Mesendoderm (in vitro differentiated cells): ENCODE measurements around the gene CCSER2.

Source experiments
- DNase-seq: peaks from one replicate; pipeline ENCODE4 v3.0.0; 2013
- H2AK5ac ChIP-seq: 2 replicates; pipeline ENCODE4 v1.6.1; 2013; ENCODE audit warnings: low read length, inconsistent platforms
- H2BK120ac ChIP-seq: 2 replicates; pipeline ENCODE4 v1.6.1; 2013; ENCODE audit warnings: low read depth, mild to moderate bottlenecking, low read length, moderate library complexity, mixed read lengths
- H2BK15ac ChIP-seq: replicated peaks from 2 replicates; pipeline ENCODE4 v1.6.1; 2013; ENCODE audit warnings: low read depth, mild to moderate bottlenecking, moderate library complexity
- H2BK5ac ChIP-seq: 2 replicates; pipeline ENCODE4 v1.6.1; 2013; ENCODE audit warnings: low read length, inconsistent platforms
- H3K18ac ChIP-seq: 2 replicates; pipeline ENCODE4 v1.6.1; 2013; ENCODE audit warnings: mild to moderate bottlenecking, low read length, mixed read lengths
- H3K23ac ChIP-seq: one replicate; pipeline ENCODE4 v1.6.1; 2013; ENCODE audit warnings: low read length
- H3K27ac ChIP-seq: 2 replicates; pipeline ENCODE4 v1.5.1; 2013; ENCODE audit warnings: low read depth, mild to moderate bottlenecking, inconsistent platforms, low read length, moderate library complexity
- H3K27me3 ChIP-seq: 2 replicates; pipeline ENCODE4 v1.6.1; 2013; ENCODE audit warnings: low read length, control low read depth, mild to moderate bottlenecking, inconsistent platforms; ENCODE audit not compliant: insufficient read depth, poor library complexity
- H3K36me3 ChIP-seq: 2 replicates; pipeline ENCODE4 v1.6.1; 2013; ENCODE audit warnings: low read length, inconsistent platforms; ENCODE audit not compliant: control insufficient read depth, insufficient read depth
- H3K4ac ChIP-seq: one replicate; pipeline ENCODE4 v1.6.1; 2013; ENCODE audit warnings: low read depth, mild to moderate bottlenecking, low read length, moderate library complexity
- H3K4me1 ChIP-seq: 2 replicates; pipeline ENCODE4 v1.6.1; 2013; ENCODE audit warnings: low read depth, low read length, inconsistent platforms; ENCODE audit not compliant: control insufficient read depth
- H3K4me2 ChIP-seq: 2 replicates; pipeline ENCODE4 v1.6.1; 2013; ENCODE audit warnings: low read length
- H3K4me3 ChIP-seq: 2 replicates; pipeline ENCODE4 v1.5.1; 2013; ENCODE audit warnings: mild to moderate bottlenecking, low read length
- H3K56ac ChIP-seq: one replicate; pipeline ENCODE4 v1.6.1; 2013; ENCODE audit warnings: low read length
- H3K79me1 ChIP-seq: 2 replicates; pipeline ENCODE4 v1.6.1; 2013; ENCODE audit warnings: low read length, inconsistent platforms
- H3K79me2 ChIP-seq: 2 replicates; pipeline ENCODE4 v1.6.1; 2013; ENCODE audit warnings: mild to moderate bottlenecking, low read length; ENCODE audit not compliant: control insufficient read depth, insufficient read depth
- H3K9ac ChIP-seq: 2 replicates; pipeline ENCODE4 v1.6.1; 2013; ENCODE audit warnings: low read length, inconsistent platforms
- H4K5ac ChIP-seq: one replicate; pipeline ENCODE4 v1.6.1; 2013; ENCODE audit warnings: low read length
- H4K8ac ChIP-seq: one replicate; pipeline ENCODE4 v1.6.1; 2013; ENCODE audit warnings: low read depth, mild to moderate bottlenecking, control low read depth, low read length, moderate library complexity
- WGBS: extraction: QIAGEN DNeasy Blood & Tissue Kit; methylation state at CpG from one replicate; pipeline ENCODE4 v1.1.7; 2013; ENCODE audit warnings: low lambda C conversion rate, missing lambda C conversion rate; ENCODE audit not compliant: insufficient coverage; ENCODE audit errors: extremely low coverage; 5-methylcytosine and 5-hydroxymethylcytosine counted together

CCSER2 gene

GRCh38 chr10:84290235-84290634 lies 38.2 kb upstream of the CCSER2 start:
- Histone ChIP-seq H3K4me1 (peaks cover 3% of the 10 kb centered on the region), H4K5ac (no peak overlapping the region), H2AK5ac (no peak overlapping the region), H3K27ac (no peak overlapping the region), H2BK5ac (no peak overlapping the region), H3K9ac (no peak overlapping the region), H3K79me2 (no peaks in the 10 kb centered on the region), H2BK120ac (no peak overlapping the region), H3K23ac (no peak overlapping the region), H3K36me3 (no peaks in the 10 kb centered on the region), H4K8ac (no peak overlapping the region), H3K4me2 (no peak overlapping the region), H3K4ac (no peak overlapping the region), H2BK15ac (no peak overlapping the region), H3K18ac (no peak overlapping the region), H3K27me3 (no peaks in the 10 kb centered on the region), H3K4me3 (no peak overlapping the region), H3K79me1 (no peaks in the 10 kb centered on the region), H3K56ac (no peak overlapping the region)
- WGBS: no CpG with 5 or more reads among the region's 3 CpGs
- no peak for DNase-seq

- Histone ChIP-seq H2AK5ac (no peak overlapping the region), H3K9ac (no peak overlapping the region), H3K79me1 (no peaks in the 10 kb centered on the region), H2BK120ac (no peak overlapping the region), H3K79me2 (no peaks in the 10 kb centered on the region), H3K27me3 (no peaks in the 10 kb centered on the region), H3K27ac (no peak overlapping the region), H3K4me2 (no peak overlapping the region), H4K5ac (no peak overlapping the region), H3K56ac (no peak overlapping the region), H3K4me1 (peaks cover 3% of the 10 kb centered on the region), H3K36me3 (no peaks in the 10 kb centered on the region), H3K4ac (no peak overlapping the region), H2BK15ac (no peak overlapping the region), H4K8ac (no peak overlapping the region), H3K18ac (no peak overlapping the region), H2BK5ac (no peak overlapping the region), H3K4me3 (no peak overlapping the region), H3K23ac (no peak overlapping the region)
- WGBS: no CpG with 5 or more reads among the region's 1 CpG
- peak; percentile 89 for DNase-seq
Observed at GRCh38 chr10:84291384-84291783, 37.0 kb upstream of the CCSER2 start.

GRCh38 chr10:84292502-84292901 lies 35.9 kb upstream of the CCSER2 start:
- Histone ChIP-seq H3K27ac (no peak overlapping the region), H3K4me1 (peaks cover 3% of the 10 kb centered on the region), H2AK5ac (no peak overlapping the region), H3K56ac (no peak overlapping the region), H3K4me3 (no peak overlapping the region), H2BK5ac (no peak overlapping the region), H3K4me2 (no peak overlapping the region), H3K23ac (no peak overlapping the region), H4K5ac (no peak overlapping the region), H3K36me3 (no peaks in the 10 kb centered on the region), H4K8ac (no peak overlapping the region), H2BK120ac (no peak overlapping the region), H3K18ac (no peak overlapping the region), H2BK15ac (no peak overlapping the region), H3K79me1 (no peaks in the 10 kb centered on the region), H3K27me3 (no peaks in the 10 kb centered on the region), H3K79me2 (no peaks in the 10 kb centered on the region), H3K4ac (no peak overlapping the region), H3K9ac (no peak overlapping the region)
- no CpG with 5 or more reads among the region's 2 CpGs for WGBS
- no peak for DNase-seq

DNA sequence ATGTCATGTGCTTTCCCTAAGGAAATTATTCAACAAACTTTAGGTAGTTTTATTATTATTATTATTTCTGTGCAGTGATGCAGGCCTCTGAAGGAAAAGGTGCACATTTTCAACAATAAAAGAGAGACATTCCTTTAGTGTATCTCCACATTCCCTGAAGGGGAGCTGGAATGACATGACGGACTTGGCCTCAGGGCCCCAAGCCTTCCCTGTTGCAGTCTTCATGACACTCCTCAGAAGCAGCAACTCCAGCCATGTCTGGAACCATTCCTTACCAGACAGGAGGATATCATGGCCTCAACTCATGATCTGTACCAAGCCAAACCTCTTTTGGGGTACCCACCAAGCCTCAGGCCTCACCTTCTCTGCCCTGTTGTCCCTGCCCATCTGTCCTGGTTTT lies 35.2 kb upstream of the CCSER2 start:
- H3K27ac ChIP-seq: no peak overlapping the region
- H3K4me2 ChIP-seq: no peak overlapping the region
- no peak overlapping the region for H4K8ac ChIP-seq
- WGBS: no CpG with 5 or more reads among the region's 1 CpG
- no peak overlapping the region for H2BK5ac ChIP-seq
- no peaks in the 10 kb centered on the region for H3K79me1 ChIP-seq
- H3K36me3 ChIP-seq: no peaks in the 10 kb centered on the region
- H3K4ac ChIP-seq: no peak overlapping the region
- H4K5ac ChIP-seq: no peak overlapping the region
- H2BK120ac ChIP-seq: no peak overlapping the region
- H3K27me3 ChIP-seq: no peaks in the 10 kb centered on the region
- peaks cover 3% of the 10 kb centered on the region for H3K4me1 ChIP-seq
- no peaks in the 10 kb centered on the region for H3K79me2 ChIP-seq
- no peak overlapping the region for H3K18ac ChIP-seq
- H3K9ac ChIP-seq: no peak overlapping the region
- no peak overlapping the region for H3K4me3 ChIP-seq
- H2BK15ac ChIP-seq: no peak overlapping the region
- no peak overlapping the region for H2AK5ac ChIP-seq
- H3K56ac ChIP-seq: no peak overlapping the region
- no peak overlapping the region for H3K23ac ChIP-seq
- no peak for DNase-seq

DNA sequence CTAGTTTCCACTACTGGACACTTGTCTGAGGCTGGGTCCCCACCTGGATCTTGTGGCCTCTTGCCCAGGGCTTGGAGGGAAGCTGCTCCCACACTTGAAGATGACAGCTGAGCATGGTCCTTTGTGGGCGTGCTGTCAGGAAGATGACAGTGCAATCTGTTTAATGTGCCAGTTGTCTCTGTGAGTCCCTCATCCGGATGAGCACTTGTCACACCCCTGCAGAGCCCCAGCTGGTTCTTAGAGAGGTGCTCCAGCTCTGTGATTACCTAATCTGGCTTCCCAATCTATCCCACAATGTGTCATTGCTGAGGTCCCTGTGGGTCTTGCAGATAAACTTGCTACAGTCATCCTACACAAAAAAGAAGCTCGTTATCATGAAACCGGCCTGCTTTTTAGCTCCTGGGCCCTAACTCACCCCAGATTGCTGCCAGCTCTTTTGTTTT lies 34.8 kb upstream of the CCSER2 start:
- H3K36me3 ChIP-seq: no peaks in the 10 kb centered on the region
- no CpG with 5 or more reads among the region's 4 CpGs for WGBS

DNA sequence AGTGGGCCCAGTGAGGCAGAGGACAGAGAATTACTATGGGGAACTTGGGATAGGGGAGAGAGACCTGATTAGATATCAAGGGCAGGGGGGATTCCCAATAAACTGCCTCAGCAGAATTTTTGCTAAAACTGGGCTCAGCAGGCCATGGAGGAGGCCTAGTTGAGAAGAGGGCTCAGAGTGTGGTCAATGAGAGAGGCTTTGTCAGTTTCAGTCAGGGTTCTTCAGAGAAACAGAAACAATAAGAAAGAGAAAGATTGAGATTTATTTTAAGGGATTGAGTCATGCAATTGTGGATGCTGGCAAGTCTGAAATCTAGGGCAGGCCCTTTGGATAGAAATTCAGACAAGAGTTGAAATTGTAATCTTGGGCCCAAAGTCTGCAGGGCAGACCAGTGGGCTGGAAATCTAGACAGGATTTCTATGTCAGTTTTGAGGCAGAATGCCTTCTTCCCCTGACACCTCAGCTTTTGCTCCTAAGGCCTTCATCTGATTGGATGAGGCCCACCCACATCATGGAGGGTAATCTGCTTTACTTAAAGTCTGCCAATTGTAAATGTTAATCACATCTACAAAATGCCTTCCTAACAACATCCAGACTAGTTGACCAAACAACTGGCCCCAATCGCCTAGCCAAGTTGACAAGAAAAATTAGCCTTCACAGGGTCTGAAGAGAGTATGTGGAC lies 33.5 kb upstream of the CCSER2 start:
- no peak overlapping the region for H3K4me3 ChIP-seq
- no peak overlapping the region for H2BK5ac ChIP-seq
- no peak overlapping the region for H2AK5ac ChIP-seq
- no peak overlapping the region for H3K56ac ChIP-seq
- no peaks in the 10 kb centered on the region for H3K79me2 ChIP-seq
- H3K9ac ChIP-seq: no peak overlapping the region
- peak overlapping the region; percentile 20 for H3K4ac ChIP-seq
- no peak overlapping the region for H3K4me2 ChIP-seq
- H3K27ac ChIP-seq: no peak overlapping the region
- H3K36me3 ChIP-seq: no peaks in the 10 kb centered on the region
- H4K5ac ChIP-seq: no peak overlapping the region
- H3K18ac ChIP-seq: peak overlapping the region; percentile 68
- WGBS: no CpG with 5 or more reads among the region's 1 CpG
- no peaks in the 10 kb centered on the region for H3K79me1 ChIP-seq
- no peak overlapping the region for H2BK15ac ChIP-seq
- DNase-seq: no peak
- no peaks in the 10 kb centered on the region for H3K27me3 ChIP-seq
- no peak overlapping the region for H2BK120ac ChIP-seq
- H4K8ac ChIP-seq: no peak overlapping the region
- H3K4me1 ChIP-seq: peaks cover 3% of the 10 kb centered on the region
- H3K23ac ChIP-seq: no peak overlapping the region

More for the DNA sequence above, 34.8 kb upstream of the CCSER2 start:
- H3K4ac ChIP-seq: no peak overlapping the region
- H3K27me3 ChIP-seq: no peaks in the 10 kb centered on the region
- H3K9ac ChIP-seq: no peak overlapping the region
- H2AK5ac ChIP-seq: no peak overlapping the region
- H3K18ac ChIP-seq: no peak overlapping the region
- no peak overlapping the region for H3K23ac ChIP-seq
- H3K4me2 ChIP-seq: no peak overlapping the region
- H4K5ac ChIP-seq: no peak overlapping the region
- no peak overlapping the region for H2BK15ac ChIP-seq
- H4K8ac ChIP-seq: no peak overlapping the region
- H3K4me1 ChIP-seq: peaks cover 3% of the 10 kb centered on the region
- no peaks in the 10 kb centered on the region for H3K79me1 ChIP-seq
- H3K79me2 ChIP-seq: no peaks in the 10 kb centered on the region
- no peak overlapping the region for H3K27ac ChIP-seq
- DNase-seq: peak; percentile 93
- no peak overlapping the region for H2BK120ac ChIP-seq
- H3K4me3 ChIP-seq: no peak overlapping the region
- no peak overlapping the region for H2BK5ac ChIP-seq
- peak overlapping the region; percentile 85 for H3K56ac ChIP-seq
